ENCODE measurements around the gene NUP210L.

DNA sequence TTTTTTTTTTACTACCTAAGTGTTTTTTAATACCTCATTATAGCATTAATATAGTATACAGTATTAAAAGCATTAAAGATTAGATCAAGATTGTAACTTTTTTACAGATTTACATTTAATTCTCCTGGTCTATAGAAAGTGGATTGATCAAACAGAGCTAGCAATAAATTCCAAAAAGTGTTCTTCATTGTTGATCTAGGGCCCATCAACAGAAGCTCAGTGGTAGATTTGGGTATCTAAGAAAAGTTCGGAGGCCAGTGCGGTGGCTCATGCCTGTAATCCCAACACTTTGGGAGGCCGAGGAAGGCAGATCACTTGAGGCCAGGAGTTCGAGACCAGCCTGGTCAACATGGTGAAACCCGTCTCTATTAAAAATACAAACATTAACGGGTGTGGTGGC, 12.5 kb downstream of the NUP210L start:
- TF ChIP-seq POLR2AphosphoS5 (IDR thresholded peaks at IDR 0.05; ENCODE audit: borderline replicate concordance, low read depth, low read length) (no peak), EZH2 (IDR thresholded peaks at IDR 0.05) (no peak), FOXP2 (optimal IDR thresholded peaks at IDR 0.05; ENCODE audit: control extremely low read depth, extremely low read length, insufficient read depth) (no peak)

Data from SK-N-MC (cell line).